Esophagus squamous epithelium (tissue), 5 donors: ENCODE data around the gene TRAPPC5. TPM values are rescaled to one million over a fixed set of nuclear protein-coding genes. Genes with fewer than 3 reads are reported as not detected.
A peak's percentile ranks its signal among the peaks of the same experiment; 100 is the strongest.

Experiments
- DNase-seq: peaks from one replicate; lab custom pipeline; 2025; lab: John Stamatoyannopoulos, UW
- H3K27ac ChIP-seq, 4 donors: fragments of 200-600 bp; sonication (generic); one replicate each; pipeline ENCODE4 v1.5.1; 2016 to 2019; ENCODE audit warnings: mild to moderate bottlenecking in 1 of 4
- H3K27me3 ChIP-seq, 4 donors: fragments of 200-600 bp; sonication (generic); 1 replicate in 3 of 4; 2 replicates in 1 of 4; pipeline versions ENCODE4 v1.5.1 to v1.6.0; 2017 to 2021; ENCODE audit warnings: antibody characterized with exemption in 1 of 4
- H3K36me3 ChIP-seq, 3 donors: fragments of 200-600 bp; sonication (generic); one replicate each; pipeline ENCODE4 v1.5.1; 2016 to 2019
- H3K4me1 ChIP-seq, 3 donors: fragments of 200-600 bp; sonication (generic); one replicate each; pipeline ENCODE4 v1.5.1; 2017 to 2019
- H3K4me3 ChIP-seq, 4 donors: fragments of 200-600 bp; sonication (generic); 1 replicate in 3 of 4; 2 replicates in 1 of 4; pipeline ENCODE4 v1.5.1; 2016 to 2019; ENCODE audit warnings: mild to moderate bottlenecking in 2 of 4, moderate library complexity in 1 of 4
- H3K9me3 ChIP-seq, 3 donors: fragments of 200-600 bp; sonication (generic); one replicate each; pipeline ENCODE4 v1.5.1; 2016 to 2019
- POLR2A ChIP-seq, 4 donors: fragments of 450-650 bp; IDR thresholded peaks; one replicate each; pipeline ENCODE4 v1.6.1; 2017; ENCODE audit warnings: antibody characterized with exemption in 4 of 4, mild to moderate bottlenecking in 4 of 4, moderate library complexity in 3 of 4
- WGBS, 2 donors: methylation state at CpG; one replicate each; pipeline ENCODE4 v1.1.5; 2018; 5-methylcytosine and 5-hydroxymethylcytosine counted together
- intact Hi-C: fragments of 100-400 bp; cut with DNase I; formaldehyde crosslinking; loops from one replicate; pipeline ENCODE4 v1.15.0; 2022
- total RNA-seq, 4 donors: library from RNA; depleted of rRNA; stranded (reverse); fragments of >200 nt; gene quantifications; one replicate each; pipeline ENCODE4 v1.1.0, GENCODE V29; 2016
- TF ChIP-seq, protein P1 (sequence below), 6 experiments: fragments of 450-650 bp in 4 of 6; fragments of 200-600 bp in 2 of 6; sonication (generic) in 2 of 6; IDR thresholded peaks; one replicate each; pipeline ENCODE4 v1.5.1; 2016 to 2019; ENCODE audit warnings: antibody characterized with exemption in 6 of 6, mild to moderate bottlenecking in 4 of 6, moderate library complexity in 4 of 6
- donor health status: DM: yes; HTN: yes; CAD: no.

TRAPPC5 gene
- total RNA-seq, 4 donors from 2014 or later: 52.3 to 91.5 (median 77.4) TPM

DNA sequence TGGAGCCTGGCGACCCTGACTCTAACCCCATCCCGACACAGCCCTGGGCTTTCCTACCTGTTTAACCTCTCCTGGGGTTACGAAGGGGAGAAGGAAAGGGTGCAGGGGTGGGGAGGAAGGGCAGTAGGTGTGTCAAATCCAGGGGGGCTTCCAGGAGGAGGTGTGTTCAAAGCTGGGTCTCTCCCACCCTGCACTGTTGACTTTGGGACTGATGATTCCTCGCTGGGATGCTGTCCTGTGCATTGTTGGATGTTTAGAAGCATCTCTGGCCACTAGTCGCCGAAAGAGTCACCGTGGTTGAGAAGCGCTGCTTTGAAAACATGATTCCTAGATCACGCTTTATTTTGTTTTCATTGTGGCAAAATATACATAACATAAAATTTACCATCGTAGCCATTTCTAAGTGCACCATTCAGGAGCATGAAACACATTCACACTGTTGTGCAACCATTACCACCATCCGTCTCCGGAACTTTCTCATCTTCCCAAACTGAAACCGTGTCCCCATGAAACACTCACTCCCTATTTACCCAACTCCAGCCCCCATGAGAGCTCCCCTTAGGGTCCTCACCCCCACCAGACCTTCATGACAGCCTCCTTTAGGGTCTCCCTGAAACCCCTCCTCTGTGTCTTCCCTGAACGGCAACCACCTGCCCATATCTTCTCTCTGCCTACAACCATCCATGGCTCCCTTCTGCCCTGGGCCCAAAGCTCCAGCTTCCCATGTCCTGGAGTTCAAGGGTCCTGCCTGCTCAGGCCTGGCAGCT, 25.7 kb downstream of the TRAPPC5 start:
- intact Hi-C loops: no loop called here
- Histone ChIP-seq H3K4me3 (no peak overlapping the region), H3K27ac (peak overlapping the region in 2 of 4 donors; percentile 46 to 76), H3K4me1 (no peaks in the 10 kb centered on the region), H3K27me3 (peaks cover 0 to 44% (median 0%) of the 10 kb centered on the region in 4 donors), H3K9me3 (no peaks in the 10 kb centered on the region), H3K36me3 (no peaks in the 10 kb centered on the region)
- TF ChIP-seq POLR2A (IDR thresholded peaks at IDR 0.05): no peak
- TF ChIP-seq, protein P1, sequence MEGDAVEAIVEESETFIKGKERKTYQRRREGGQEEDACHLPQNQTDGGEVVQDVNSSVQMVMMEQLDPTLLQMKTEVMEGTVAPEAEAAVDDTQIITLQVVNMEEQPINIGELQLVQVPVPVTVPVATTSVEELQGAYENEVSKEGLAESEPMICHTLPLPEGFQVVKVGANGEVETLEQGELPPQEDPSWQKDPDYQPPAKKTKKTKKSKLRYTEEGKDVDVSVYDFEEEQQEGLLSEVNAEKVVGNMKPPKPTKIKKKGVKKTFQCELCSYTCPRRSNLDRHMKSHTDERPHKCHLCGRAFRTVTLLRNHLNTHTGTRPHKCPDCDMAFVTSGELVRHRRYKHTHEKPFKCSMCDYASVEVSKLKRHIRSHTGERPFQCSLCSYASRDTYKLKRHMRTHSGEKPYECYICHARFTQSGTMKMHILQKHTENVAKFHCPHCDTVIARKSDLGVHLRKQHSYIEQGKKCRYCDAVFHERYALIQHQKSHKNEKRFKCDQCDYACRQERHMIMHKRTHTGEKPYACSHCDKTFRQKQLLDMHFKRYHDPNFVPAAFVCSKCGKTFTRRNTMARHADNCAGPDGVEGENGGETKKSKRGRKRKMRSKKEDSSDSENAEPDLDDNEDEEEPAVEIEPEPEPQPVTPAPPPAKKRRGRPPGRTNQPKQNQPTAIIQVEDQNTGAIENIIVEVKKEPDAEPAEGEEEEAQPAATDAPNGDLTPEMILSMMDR (IDR thresholded peaks at IDR 0.05): no peak
- DNase-seq: no peak
- WGBS, 2 donors: 72 to 78% methylated on average over 11 of the region's 14 CpGs

DNA sequence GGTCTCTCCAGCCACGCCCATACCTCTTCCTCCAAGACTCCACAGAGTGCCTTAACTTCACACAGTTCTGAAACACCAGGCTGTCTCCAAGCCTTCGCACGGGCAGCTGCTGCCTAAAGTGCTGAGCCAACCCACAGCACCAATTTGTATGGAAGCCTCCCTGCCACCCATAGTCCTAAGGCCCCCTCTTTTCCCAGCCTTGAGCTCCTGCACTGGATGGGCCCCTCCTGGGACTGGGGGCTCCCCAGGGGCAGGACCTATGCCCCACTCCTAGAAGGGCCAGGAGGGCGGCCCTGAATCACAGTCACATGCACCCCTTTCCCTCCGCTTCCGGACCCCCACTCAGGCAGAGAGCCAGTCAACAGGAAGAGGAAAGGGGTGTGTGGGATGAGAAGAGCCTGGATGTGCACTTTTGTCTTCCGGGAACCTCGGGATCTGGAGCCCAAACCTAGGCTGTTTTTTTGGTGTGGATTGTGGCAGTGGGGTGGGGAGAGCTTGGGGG, 26.4 kb downstream of the TRAPPC5 start:
- no peak for DNase-seq
- TF ChIP-seq, protein P1 (IDR thresholded peaks at IDR 0.05): no peak
- no peak for TF ChIP-seq POLR2A (IDR thresholded peaks at IDR 0.05)
- Histone ChIP-seq H3K27me3 (peaks cover 0 to 39% (median 0%) of the 10 kb centered on the region in 4 donors), H3K27ac (peak overlapping the region in 2 of 4 donors; percentile 46 to 76), H3K4me3 (no peak overlapping the region), H3K36me3 (no peaks in the 10 kb centered on the region), H3K4me1 (no peaks in the 10 kb centered on the region), H3K9me3 (no peaks in the 10 kb centered on the region)
- 56 to 60% methylated on average over 5 of the region's 8 CpGs for WGBS, 2 donors
- intact Hi-C loops: no loop called here

DNA sequence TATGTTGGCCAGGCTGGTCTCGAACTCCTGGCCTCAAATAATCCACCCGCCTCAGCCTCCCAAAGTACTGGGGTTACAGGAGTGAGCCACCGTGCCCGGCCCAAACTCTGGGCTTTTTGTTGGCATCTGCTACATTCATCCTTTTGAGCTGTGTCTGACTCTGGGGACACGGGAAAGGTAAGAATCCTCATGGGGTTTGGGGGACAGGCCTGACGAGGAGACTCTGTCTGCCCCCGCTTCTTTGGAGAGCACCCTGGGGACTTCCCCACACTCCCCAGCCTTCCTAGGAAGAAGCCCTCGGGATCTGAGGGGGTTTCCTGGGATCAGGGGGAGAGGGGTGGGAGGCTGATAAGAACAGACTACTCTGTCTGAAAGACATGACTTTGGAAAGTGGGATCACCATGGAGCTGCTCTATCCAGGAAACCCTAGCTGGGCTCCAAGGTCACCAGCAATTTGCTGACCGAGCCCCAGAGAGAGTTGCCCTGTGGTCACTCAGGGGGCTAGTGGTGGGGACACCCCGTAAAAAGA, 29.4 kb downstream of the TRAPPC5 start:
- TF ChIP-seq, protein P1 (IDR thresholded peaks at IDR 0.05): no peak
- no peak for TF ChIP-seq POLR2A (IDR thresholded peaks at IDR 0.05)

DNA sequence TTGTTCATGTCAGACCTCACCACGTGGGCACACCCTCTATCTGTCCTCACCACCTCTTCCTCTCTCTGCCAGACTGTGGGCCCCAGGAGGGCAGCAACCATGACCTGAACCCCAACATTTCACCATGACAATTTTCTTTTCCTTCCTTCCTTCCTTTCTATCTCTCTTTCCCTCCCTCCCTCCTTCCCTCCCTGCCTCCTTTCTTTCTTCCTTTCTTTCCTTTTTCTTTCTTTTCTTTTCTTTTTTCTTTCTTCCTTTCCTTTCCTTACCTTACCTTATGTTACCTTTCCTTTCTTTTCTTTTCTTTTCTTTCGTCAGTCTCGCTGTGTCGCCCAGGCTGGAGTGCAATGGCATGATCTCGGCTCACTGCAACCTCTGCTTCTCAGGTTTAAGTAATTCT, 30.0 kb downstream of the TRAPPC5 start:
- H3K4me1 ChIP-seq: no peaks in the 10 kb centered on the region
- H3K27me3 ChIP-seq: peaks cover 0 to 13% (median 0%) of the 10 kb centered on the region in 4 donors
- TF ChIP-seq, protein P1 (IDR thresholded peaks at IDR 0.05): no peak
- no peak for TF ChIP-seq POLR2A (IDR thresholded peaks at IDR 0.05)
- H3K27ac ChIP-seq: no peak overlapping the region
- WGBS, 2 donors: 74 to 86% methylated on average over 5 of the region's 5 CpGs
- H3K9me3 ChIP-seq: no peaks in the 10 kb centered on the region
- intact Hi-C loops: no loop called here
- no peak for DNase-seq
- H3K4me3 ChIP-seq: no peak overlapping the region
- no peaks in the 10 kb centered on the region for H3K36me3 ChIP-seq

More for the DNA sequence above, 29.4 kb downstream of the TRAPPC5 start:
- Histone ChIP-seq H3K27ac (no peak overlapping the region), H3K27me3 (peaks cover 0 to 14% (median 0%) of the 10 kb centered on the region in 4 donors), H3K36me3 (no peaks in the 10 kb centered on the region), H3K9me3 (no peaks in the 10 kb centered on the region), H3K4me1 (no peaks in the 10 kb centered on the region), H3K4me3 (no peak overlapping the region)
- no peak for DNase-seq
- intact Hi-C loops: no loop called here
- 72 to 75% methylated on average over 7 of the region's 10 CpGs for WGBS, 2 donors

DNA sequence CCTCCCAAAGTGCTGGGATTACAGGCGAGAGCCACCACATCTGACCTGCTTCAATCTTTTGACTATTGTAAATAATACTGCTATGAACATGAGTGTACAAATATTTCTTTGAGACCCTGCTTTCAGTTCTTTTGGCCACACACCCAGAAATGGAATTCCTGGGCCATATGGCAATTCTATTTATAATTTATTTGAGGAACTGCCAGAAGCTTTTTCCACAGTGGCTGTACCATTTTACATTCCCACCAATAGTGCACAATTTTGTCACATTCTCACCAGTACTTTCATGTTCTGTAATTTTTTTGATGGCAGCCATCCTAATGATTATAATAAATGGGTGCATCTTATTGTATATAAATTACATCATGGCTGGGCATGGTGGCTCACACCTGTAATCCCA, 35.0 kb downstream of the TRAPPC5 start:
- no peaks in the 10 kb centered on the region for H3K36me3 ChIP-seq
- H3K27me3 ChIP-seq: peaks cover 0 to 19% (median 0%) of the 10 kb centered on the region in 4 donors
- intact Hi-C loops: no loop called here
- DNase-seq: no peak
- 47 to 64% methylated on average over 1 of the region's 1 CpG for WGBS, 2 donors
- peaks cover 0 to 9% (median 0%) of the 10 kb centered on the region in 3 donors for H3K9me3 ChIP-seq
- H3K4me3 ChIP-seq: no peak overlapping the region
- TF ChIP-seq, protein P1 (IDR thresholded peaks at IDR 0.05): no peak
- no peak for TF ChIP-seq POLR2A (IDR thresholded peaks at IDR 0.05)
- H3K27ac ChIP-seq: no peak overlapping the region
- no peaks in the 10 kb centered on the region for H3K4me1 ChIP-seq
